NCI-H146 treated with DMSO at 0.1 percent for 48 hours (cell line): ENCODE measurements around the gene LDB2.

ENCODE experiments used
- DNase-seq: peaks from one replicate; lab custom pipeline; 2025; ENCODE audit not compliant: unreplicated experiment; lab: John Stamatoyannopoulos, UW

The LDB2 gene

GRCh38 chr4:16844816-16845586, 53.4 kb downstream of the LDB2 start:
- DNase-seq, result no peak

DNA sequence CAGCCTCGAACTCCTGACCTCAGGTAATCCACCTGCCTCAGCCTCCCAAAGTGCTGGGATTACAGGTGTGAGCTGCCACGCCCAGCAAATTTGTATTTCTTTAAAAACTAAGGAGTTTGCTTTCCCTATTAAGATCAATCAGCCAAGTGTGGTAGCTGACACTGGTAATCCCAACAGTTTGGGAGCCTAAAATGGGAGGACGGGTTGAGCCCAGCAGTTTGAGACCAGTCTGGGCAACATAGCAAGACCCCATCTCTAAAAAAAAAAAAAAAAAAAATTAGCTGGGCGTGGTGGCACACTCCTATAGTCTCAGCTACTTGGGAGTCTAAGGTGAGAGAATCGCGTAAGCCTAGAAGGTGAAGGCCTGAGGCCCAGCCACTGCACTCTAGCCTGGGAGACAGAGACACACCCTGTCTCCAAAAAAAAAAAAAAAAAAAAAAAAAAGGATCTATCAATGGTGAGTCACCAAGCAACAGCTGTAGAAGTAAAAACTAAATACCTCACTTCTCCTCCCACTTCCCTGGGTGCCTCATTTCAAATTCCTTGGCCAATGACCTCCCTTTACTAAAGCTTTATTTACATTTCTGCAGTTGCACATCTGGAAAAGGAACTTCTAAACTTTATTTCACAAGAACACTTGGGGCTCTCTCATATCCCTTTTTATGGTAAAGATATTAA, 54.5 kb downstream of the LDB2 start:
- no peak for DNase-seq

DNA sequence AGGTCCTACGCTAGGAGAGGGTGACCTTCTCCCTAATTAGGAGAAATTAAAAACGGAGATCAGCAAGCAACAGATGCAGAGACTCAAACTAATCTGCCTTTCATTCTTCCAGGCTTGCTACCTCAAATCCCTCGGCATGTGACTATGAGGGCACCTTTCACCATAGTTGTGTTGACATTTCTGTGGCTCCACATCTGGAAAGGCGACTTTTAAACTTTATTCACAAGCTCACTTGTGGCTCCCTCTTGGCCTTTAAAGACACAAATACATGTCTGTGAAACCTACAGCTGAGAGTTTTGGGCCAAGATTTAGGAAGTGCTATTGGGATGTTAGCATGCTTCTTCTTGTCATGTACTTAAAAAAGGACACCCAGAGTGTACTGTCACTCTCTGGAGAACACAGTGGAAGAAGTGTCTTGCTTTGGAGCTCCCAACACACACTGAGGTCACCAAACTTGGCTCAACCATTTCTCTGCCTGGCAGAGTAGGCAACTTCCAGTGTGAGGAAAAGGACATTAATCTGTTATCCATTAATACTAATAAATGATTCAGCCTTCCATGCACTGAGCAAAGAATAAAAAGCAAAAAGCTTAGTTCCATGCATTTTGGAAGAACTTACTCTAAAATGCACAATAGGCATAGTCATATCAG, 60.1 kb downstream of the LDB2 start:
- DNase-seq, result no peak

GRCh38 chr4:16837475-16837874, 61.0 kb downstream of the LDB2 start:
- no peak for DNase-seq

DNA sequence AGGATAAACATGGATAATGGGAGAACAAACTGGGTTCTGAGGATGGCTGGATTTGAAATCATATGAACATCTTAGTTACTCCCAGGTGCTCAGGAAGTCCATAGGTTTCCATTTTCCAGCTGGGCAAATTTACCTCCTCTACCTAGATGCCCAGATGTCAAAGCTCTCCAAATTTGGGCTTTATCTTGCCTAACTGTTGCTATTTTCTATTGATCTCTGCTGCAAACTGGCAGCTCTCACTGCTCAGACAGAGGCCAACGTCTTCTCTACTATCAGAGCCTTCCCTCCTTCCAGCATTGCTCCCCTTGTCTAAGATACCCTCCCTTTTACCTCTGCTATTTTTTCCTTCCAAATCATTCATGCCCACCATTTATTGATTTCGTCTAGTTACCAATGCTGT, 62.1 kb downstream of the LDB2 start:
- no peak for DNase-seq

- no peak for DNase-seq
These were observed 62.7 kb downstream of the LDB2 start for GRCh38 chr4:16835597-16836247.

- no peak for DNase-seq
These were observed 63.6 kb downstream of the LDB2 start for GRCh38 chr4:16834814-16835213.

- no peak for DNase-seq
These were observed 64.7 kb downstream of the LDB2 start for GRCh38 chr4:16833722-16834121.

GRCh38 chr4:16830081-16830480, 68.4 kb downstream of the LDB2 start:
- no peak for DNase-seq

DNA sequence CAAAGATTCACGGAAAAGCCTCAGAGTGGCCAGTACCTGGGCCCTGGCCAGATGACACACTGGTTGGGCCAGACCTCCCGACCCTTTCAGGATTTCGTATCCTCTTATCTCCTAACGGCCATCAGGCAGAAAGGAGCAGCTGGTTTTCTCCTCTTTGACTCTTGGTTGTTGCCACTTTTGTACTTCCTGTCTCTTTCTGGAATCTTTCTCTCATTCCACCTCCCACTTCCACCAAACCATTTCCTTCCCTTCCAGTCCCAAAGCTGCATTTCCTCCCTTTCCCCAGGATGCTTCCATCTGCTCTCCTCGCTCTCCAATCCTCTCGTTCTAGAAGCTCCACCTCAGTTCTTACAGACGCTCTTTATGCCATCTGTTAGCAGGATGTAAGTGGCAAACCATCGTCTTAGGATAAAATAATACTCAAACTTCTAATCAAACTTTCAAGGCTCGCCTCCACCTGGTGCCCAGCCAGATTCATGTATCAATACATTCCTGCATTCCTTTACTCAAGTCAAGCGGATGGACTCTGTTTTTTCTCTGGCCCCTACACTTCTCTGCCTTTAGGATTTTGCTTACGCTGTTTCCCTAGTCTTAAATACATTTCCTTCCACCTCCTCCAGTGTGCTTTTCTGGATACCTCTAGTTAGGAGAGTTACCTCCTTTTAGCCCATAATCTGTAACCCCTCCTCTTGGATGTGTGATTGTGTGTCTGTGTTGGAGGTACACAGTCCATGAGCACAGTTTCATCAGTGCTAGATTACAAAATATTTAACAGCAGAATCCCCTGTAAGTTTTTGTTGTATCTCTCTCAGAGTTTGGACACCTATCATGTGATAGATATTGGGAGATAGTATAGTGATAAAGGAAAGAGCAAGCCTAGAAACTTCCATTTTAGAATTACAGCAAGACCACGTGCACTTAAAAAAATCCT, 70.4 kb downstream of the LDB2 start:
- no peak for DNase-seq

DNA sequence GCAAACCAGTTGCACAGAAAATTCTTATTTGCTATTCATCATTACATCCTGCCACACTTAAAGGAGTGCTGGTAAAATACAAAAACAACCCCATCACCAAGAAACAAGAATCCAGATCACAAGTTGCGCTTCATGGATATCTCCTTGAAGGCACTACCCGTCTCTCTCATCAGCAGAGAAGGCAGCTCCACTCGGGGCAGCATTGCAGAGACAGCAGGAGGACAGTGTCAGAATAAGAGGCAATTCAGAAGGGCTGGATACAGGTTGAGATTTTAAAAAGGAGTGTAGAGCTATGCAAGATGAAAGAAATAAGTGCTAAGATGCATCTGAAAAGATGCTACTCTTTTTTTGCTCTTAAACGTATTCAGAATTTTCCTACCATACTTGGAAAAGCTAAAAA, 71.4 kb downstream of the LDB2 start:
- no peak for DNase-seq

GRCh38 chr4:16826406-16826910, 72.0 kb downstream of the LDB2 start:
- no peak for DNase-seq

GRCh38 chr4:16824278-16824806, 74.1 kb downstream of the LDB2 start:
- DNase-seq, result no peak

DNA sequence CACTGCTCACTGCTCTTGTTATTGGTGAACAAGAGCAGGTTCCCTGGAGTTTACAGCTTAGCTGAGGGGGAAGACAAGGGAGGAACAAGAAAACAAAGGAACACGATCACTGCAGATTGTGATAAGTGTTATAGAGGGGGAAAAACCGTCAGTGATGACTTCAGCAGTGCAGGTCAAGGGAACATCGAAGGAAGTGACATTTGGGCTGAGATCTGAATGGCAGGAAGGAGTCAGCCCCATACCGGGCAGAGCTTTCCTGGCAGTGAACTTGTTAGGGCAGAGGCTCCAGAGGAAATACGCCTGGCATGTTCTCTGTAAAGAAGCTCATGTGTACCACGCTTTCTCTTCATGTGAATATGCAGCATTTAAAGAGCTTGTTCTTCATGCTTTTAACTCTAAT, 78.1 kb downstream of the LDB2 start:
- DNase-seq, result no peak

DNA sequence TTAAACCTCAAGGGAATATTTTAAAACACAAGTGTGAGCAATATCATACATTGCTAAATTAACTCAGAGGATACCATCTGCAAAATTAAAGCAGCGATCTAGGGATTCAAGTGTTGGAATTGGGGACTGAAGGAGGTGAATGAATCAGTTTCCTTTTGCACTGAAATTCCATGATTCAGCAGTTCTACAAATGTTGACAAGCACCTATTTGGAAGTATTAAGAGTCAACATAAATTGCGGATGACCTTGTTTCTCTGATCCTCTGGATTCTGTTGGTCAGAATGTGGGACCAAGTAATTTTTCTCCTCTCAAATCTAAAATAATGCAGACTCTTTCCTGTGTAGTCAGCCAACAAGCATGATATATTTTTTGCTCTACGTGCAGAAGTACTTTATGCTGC, 78.8 kb downstream of the LDB2 start:
- DNase-seq, result no peak

- no peak for DNase-seq
These were observed 80.4 kb downstream of the LDB2 start for GRCh38 chr4:16818005-16818404.

- no peak for DNase-seq
These were observed 81.2 kb downstream of the LDB2 start for GRCh38 chr4:16817286-16817685.

GRCh38 chr4:16814361-16814760, 84.1 kb downstream of the LDB2 start:
- no peak for DNase-seq

DNA sequence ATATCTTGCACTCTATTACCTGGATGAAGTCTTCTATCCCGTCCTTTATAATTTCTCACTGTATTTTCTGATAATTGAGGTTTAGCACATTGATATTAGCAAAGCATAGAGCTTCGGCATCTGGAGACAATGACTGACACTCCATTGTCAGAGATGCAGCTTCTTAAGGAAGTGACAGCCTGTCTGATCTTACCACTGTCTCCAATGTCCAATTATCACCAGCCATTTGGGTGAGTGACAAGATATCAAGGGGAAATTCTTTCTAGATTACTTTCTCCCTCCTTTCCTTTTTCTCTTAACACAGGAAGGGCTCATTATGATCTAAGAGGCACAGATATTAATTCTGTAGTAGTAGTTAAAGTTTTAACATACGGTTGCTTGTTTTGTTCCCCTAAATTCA, 86.4 kb downstream of the LDB2 start:
- DNase-seq, result no peak

DNA sequence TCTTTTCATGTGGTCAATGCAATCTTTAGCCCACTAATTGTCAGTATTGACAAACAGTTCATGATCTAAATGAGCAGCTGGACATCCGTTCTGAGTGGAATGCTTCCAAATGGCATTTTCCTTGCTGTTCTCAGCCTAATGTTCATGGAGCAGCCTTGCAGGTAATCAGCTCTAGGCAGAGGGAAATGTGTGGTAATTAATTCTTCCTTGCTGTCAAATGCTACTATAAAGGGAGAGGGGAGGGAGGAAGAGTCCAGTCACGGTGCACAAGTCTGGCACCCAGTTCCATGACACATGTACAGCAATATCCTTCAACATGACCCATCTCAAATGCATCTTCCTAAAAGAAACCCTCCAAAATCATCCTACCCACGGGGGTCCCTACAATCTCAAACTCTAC, 88.5 kb downstream of the LDB2 start:
- DNase-seq, result no peak
